OCI-LY1 (cell line): ENCODE results near the gene ADCY9.

Source experiments
- EZH2 ChIP-seq: fragments of 200-600 bp; sonication (generic), shearing (Covaris generic); IDR thresholded peaks from 2 replicates; pipeline ENCODE4 v1.8.0; 2017; ENCODE audit warnings: borderline replicate concordance, mixed run types, mild to moderate bottlenecking, antibody characterized with exemption, low read length, moderate library complexity, mixed read lengths
- TF ChIP-seq, protein P1 (sequence below): fragments of 200-600 bp; sonication (generic), shearing (Covaris generic); IDR thresholded peaks from 2 replicates; pipeline ENCODE4 v1.5.1; 2017; ENCODE audit warnings: mild to moderate bottlenecking, antibody characterized with exemption, low read length, moderate library complexity, mixed read lengths

DNA sequence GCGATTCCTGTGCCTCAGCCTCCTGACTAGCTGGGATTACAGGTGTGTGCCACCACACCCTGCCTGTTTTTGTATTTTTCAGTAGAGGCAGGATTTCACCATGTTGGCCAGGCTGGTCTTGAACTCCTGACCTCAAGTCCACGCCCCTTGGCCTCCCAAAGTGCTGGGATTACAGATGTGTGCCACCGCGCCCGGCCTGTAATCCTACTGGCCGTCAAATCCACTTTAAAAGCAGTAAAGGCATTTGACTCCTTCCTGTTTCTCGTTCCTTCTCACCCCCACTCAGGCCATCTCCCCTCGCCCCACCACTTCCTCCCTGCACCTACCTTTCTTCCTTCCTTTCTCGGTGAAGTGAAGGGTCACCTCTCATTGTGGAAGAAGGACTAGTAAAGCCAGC, 166.3 kb downstream of the ADCY9 start:
- TF ChIP-seq, protein P1, sequence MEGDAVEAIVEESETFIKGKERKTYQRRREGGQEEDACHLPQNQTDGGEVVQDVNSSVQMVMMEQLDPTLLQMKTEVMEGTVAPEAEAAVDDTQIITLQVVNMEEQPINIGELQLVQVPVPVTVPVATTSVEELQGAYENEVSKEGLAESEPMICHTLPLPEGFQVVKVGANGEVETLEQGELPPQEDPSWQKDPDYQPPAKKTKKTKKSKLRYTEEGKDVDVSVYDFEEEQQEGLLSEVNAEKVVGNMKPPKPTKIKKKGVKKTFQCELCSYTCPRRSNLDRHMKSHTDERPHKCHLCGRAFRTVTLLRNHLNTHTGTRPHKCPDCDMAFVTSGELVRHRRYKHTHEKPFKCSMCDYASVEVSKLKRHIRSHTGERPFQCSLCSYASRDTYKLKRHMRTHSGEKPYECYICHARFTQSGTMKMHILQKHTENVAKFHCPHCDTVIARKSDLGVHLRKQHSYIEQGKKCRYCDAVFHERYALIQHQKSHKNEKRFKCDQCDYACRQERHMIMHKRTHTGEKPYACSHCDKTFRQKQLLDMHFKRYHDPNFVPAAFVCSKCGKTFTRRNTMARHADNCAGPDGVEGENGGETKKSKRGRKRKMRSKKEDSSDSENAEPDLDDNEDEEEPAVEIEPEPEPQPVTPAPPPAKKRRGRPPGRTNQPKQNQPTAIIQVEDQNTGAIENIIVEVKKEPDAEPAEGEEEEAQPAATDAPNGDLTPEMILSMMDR, result no peak
- TF ChIP-seq EZH2, result no peak
